ENCODE measurements around the gene KAZN.

The KAZN gene

GRCh38 chr1:14897080-14897449 is 298.6 kb downstream of the KAZN start:
- no peak for DNase-seq

DNA sequence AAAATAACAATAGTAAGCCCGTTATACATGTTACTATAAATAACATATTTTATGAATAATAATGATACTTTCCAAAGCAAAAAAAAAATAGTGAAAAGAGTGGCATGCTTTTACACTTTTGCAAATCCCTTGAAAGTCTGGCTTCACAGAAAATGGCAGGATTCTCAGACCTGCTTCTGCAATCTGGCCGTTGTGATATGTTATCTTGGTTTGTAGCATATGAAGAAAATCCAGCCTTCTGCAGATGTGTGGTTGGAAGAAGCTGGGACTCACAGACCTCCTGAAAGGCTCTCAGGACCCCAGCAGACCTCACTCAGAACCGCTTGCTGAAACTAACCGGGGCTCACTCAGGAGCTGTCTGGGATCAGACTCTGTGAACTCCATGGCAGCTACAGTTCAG is 299.1 kb downstream of the KAZN start:
- no peak for DNase-seq

DNA sequence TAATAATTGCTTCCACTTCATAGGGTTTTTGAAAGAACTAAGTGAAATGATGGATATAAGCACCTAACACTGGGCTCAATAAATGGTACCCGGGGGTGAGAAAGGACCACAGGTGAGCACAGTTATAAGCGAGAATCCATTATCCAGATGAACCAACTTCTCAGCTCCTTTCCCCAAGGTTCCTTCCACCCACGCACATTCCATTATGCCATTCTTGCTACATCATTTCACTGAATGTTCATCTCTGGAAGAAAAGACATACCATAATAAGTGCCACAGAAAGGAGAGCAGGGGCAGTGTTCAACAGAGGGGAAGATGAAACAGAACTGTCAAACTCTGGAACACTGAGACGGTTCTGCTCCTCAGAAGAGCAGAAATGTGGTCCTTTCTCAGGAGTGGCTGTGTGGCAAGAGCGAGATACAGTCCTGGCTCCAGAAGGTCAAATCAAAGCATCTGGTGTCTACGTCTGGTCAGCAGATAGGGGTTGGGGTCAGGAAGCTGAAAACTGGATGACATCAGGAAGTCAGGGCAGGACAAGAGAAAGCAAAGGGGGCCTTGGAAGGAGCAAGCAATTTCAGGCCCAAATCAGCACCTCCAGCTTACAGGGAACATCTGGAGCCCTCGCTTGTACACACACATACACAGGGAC is 299.6 kb downstream of the KAZN start:
- no peak for DNase-seq

DNA sequence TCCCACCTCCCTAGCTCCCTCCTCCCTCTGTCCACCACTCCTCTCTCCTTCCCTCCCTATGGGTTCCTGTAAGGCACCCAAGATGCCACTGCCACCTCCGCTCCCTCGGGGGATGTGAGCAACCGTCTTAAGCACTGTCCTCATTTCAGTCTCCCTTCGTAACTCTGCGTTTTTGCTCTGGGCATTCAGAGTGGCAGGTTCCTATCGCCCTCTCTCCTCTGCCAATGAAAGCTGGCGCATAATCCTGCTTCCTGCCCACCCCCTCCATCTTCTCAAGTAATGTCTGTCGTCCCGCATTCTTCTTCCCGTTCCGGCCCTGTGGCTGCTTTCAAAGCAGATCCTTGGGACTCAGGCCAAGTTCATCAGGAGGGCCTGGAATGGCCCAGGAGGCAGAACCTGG is 301.2 kb downstream of the KAZN start:
- no peak for DNase-seq

DNA sequence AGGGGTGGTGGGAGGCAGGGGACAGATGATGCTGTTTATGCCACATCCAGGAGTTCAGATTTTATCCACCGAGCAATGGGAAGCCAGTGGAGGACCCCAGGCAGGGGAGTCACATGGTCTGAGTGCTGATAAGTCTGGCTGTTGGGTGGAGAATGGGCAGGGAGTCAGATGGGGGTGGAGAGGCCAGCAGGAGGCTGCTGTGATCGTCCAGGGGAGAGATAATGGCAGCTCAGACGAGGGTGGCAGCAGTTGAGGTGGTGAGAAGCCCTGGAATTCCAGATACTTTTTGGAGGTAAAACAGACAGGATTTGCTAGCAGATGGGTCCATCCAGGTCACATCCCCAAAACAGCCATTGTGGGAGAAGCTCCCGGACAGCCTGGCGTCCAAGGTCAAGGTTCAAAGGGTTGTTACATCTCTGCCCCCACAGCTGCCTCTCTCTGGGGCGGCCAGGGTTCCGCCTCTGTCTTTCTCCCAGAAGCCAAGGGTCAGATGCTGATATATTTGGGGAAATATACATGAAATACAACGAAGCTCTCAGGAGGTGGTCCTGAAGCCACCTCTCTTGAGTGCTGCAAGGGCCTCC is 303.0 kb downstream of the KAZN start:
- DNase-seq = no peak

- no peak for DNase-seq
Measured at GRCh38 chr1:14903922-14904321, 305.4 kb downstream of the KAZN start.

GRCh38 chr1:14906665-14907064 is 308.2 kb downstream of the KAZN start:
- DNase-seq = no peak

DNA sequence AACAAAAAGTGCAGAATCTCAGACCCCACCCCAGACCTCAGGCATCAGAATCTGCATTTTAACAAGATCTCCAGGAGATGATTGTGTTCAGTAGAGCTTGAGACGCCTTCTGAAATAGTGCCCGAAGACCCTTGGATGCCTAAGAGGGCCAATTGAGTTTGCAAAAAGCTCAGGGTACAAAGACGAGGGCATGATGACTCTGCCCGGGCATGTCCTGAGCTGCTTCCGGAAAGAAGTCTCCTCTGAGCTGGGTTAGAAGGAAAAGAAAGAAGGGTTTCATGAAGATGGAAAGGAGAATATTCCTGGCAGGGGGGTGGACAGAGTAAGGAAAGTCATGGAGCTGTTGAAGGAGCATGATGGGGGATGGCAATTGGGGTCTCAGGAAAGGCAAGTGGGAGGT is 308.9 kb downstream of the KAZN start:
- DNase-seq = no peak

- no peak for DNase-seq
Measured at GRCh38 chr1:14909273-14909672, 310.8 kb downstream of the KAZN start.

- no peak for DNase-seq
Measured at GRCh38 chr1:14909920-14910460, 311.5 kb downstream of the KAZN start.

DNA sequence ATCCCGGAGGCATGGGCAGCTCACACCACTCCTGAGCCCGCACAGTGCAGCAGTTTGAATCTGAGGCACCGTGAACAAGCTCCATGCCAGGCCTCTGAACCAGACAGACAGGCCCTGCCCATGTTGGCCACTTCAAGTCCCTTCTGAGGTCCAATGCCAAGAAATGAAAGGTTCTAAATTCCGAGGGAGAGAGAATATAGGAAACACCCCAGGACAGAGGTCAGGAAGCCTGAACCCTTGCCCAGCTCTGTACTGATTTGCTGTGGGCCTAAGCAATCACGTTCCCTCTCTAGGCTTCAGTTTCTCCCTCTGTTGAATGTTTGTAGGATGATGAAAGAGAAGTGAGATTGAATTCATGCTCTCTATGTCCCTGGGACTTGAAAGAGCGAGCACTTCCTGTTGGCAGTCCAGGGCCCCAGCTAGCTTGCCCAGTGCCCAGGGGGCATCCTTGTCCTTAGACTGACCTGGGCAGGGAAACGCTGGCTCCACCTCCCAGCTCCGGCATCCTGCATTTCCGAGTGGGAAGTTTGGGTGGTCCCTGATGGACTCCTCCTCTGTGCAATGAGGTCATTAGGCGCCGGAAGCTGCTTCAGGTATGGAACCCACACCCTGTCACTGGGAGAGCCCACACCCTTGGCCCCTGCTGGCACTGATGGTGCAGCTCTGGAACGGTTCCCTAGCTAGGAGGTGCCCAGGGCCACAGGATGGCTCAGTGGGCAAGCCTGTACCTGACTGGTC is 312.7 kb downstream of the KAZN start:
- no peak for DNase-seq

DNA sequence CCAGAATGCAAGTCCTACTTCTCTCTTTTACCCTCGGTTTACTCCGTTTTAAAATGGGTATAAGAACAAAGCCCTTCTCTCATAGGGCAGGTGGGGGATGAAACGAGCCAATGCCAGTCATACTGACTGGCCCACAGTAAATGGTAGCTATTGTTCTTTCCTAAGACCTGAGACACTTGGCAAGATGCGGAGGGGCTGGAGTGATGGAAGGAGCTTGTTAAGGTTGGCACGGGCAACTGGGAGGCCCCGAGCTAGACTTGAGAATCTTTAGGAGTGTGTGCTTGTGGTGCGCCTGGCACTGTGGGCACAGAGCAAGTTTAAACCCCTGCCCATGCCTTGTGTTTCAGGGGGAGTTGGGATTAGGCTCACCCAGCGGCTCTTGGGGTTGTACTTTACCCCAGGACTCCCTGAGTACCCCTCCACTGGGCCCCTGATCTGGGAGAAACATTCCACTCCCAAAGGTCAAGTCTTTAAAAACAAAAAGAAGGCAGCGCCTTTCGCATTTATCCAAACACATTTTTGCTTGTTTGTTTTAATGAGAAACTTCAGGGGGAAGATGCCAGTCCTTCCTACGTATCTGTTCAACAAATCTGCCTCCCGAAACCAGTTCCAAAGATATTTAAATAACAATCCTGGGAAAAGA is 314.5 kb downstream of the KAZN start:
- no peak for DNase-seq

- DNase-seq = no peak
Measured at GRCh38 chr1:14913482-14914177, 315.1 kb downstream of the KAZN start.

DNA sequence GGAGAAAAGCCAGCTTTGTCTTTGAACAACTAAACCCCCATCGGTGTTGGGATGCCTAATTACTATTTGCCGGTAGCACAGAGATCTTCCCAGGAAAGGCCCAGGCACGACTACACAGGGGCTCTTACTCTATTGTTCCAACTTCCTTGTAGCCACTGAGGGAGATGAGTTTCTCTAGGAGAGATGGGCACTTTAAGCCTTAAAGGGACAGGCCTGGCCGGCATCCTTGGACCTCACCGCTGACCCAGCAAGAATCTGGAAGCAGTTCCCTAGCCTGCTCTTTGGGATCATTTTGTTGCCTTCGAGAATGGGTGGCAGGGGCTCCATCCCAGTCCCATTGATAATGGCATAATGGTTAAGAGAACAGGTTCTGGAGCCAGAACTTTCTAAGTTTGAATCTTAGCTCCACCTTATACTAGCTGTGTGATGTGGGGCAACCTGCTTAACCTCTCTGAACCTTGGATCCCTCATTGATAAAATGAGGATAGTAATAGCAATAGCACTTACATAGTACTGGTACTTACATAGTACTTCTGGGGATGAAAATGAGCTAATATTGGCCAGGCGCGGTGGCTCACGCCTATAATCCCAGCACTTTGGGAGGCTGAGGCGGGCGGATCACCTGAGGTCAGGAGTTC is 316.0 kb downstream of the KAZN start:
- DNase-seq = no peak

GRCh38 chr1:14915356-14916054 is 317.0 kb downstream of the KAZN start:
- DNase-seq = peak; percentile 55

- DNase-seq = no peak
Measured at GRCh38 chr1:14919289-14919688, 320.8 kb downstream of the KAZN start.

DNA sequence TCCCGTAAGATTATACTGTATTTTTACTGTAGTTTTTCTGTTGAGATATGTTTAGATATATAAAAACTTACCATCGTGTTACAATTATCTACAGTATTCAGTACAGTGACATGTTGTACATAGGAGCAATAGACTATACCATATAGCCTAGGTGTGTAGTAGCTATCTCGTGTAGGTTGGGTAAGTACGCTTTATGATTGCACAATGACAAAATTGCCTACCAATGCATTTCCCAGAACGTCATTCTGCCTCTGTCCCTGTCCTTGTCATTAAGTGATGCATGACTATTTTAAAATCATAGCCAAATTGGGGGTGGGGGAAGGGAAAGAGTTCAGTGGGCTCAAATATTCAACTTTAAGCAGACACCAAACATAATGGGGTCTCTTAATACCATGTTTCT is 321.3 kb downstream of the KAZN start:
- no peak for DNase-seq

- DNase-seq = no peak
Measured at GRCh38 chr1:14921057-14921456, 322.6 kb downstream of the KAZN start.

GRCh38 chr1:14922942-14923726 is 324.6 kb downstream of the KAZN start:
- DNase-seq = no peak

GRCh38 chr1:14923727-14924452 is 325.4 kb downstream of the KAZN start:
- peak; percentile 75 for DNase-seq
